Neural progenitor cell (in vitro differentiated cells): ENCODE measurements around the gene ATXN1. TPM values are rescaled to one million over a fixed set of nuclear protein-coding genes. Genes with fewer than 3 reads are reported as not detected.
A peak's percentile ranks its signal among the peaks of the same experiment; 100 is the strongest.

ENCODE experiments used
- DNase-seq: peaks from one replicate; pipeline ENCODE4 v3.0.0-alpha.2; 2016; ENCODE audit warnings: low spot score
- H2AFZ ChIP-seq: fragments of 200-600 bp; sonication (generic); replicated peaks from 2 replicates; pipeline ENCODE4 v1.6.1; 2016; ENCODE audit warnings: antibody characterized with exemption
- H3F3A ChIP-seq: fragments of 200-600 bp; sonication (generic); 2 replicates; pipeline ENCODE4 v1.6.1; 2016; ENCODE audit warnings: antibody characterized with exemption, low read depth
- H3K27ac ChIP-seq: fragments of 200-600 bp; sonication (generic); 2 replicates; pipeline ENCODE4 v1.5.1; 2016; ENCODE audit warnings: mild to moderate bottlenecking
- H3K27me3 ChIP-seq: fragments of 200-600 bp; sonication (generic); 2 replicates; pipeline ENCODE4 v1.6.1; 2016; ENCODE audit warnings: mild to moderate bottlenecking, moderate library complexity
- H3K36me3 ChIP-seq: fragments of 200-600 bp; sonication (generic); 2 replicates; pipeline ENCODE4 v1.5.1; 2016
- H3K4me1 ChIP-seq: fragments of 200-600 bp; sonication (generic); 2 replicates; pipeline ENCODE4 v1.6.1; 2016; ENCODE audit warnings: mixed run types
- H3K4me2 ChIP-seq: fragments of 200-600 bp; sonication (generic); 2 replicates; pipeline ENCODE4 v1.6.1; 2016
- H3K4me3 ChIP-seq: fragments of 200-600 bp; sonication (generic); 2 replicates; pipeline ENCODE4 v1.5.1; 2016
- H3K79me2 ChIP-seq: fragments of 200-600 bp; sonication (generic); 2 replicates; pipeline ENCODE4 v1.6.1; 2016; ENCODE audit warnings: low read depth
- H3K9ac ChIP-seq: fragments of 200-600 bp; sonication (generic); 2 replicates; pipeline ENCODE4 v1.6.1; 2016
- H3K9me3 ChIP-seq: fragments of 200-600 bp; sonication (generic); 2 replicates; pipeline ENCODE4 v1.5.1; 2016; ENCODE audit warnings: low read depth
- H4K20me1 ChIP-seq: fragments of 200-600 bp; sonication (generic); 2 replicates; pipeline ENCODE4 v1.6.1; 2016; ENCODE audit warnings: low read depth
- H3K27ac Mint-ChIP-seq: 3 replicates; pipeline ENCODE4 v1.8.0; 2021; ENCODE audit warnings: mixed read lengths
- H3K27me3 Mint-ChIP-seq: 2 replicates; pipeline ENCODE4 v1.8.0; 2022; ENCODE audit warnings: low read depth, mild to moderate bottlenecking, inconsistent platforms, moderate library complexity, mixed read lengths; ENCODE audit not compliant: insufficient read depth
- H3K36me3 Mint-ChIP-seq: 3 replicates; pipeline ENCODE4 v1.8.0; 2021; ENCODE audit warnings: mixed read lengths
- H3K4me1 Mint-ChIP-seq: 3 replicates; pipeline ENCODE4 v1.8.0; 2021; ENCODE audit warnings: mixed read lengths
- H3K4me3 Mint-ChIP-seq: 3 replicates; pipeline ENCODE4 v1.8.0; 2021; ENCODE audit warnings: mild to moderate bottlenecking, moderate library complexity, mixed read lengths
- H3K9me3 Mint-ChIP-seq: 3 replicates; pipeline ENCODE4 v1.8.0; 2020; ENCODE audit warnings: mixed read lengths
- EZH2 ChIP-seq: fragments of 200-600 bp; sonication (generic); IDR thresholded peaks from 2 replicates; pipeline ENCODE4 v1.6.1; 2017; ENCODE audit warnings: antibody characterized with exemption, mild to moderate bottlenecking, moderate library complexity
- EZH2phosphoT487 ChIP-seq: fragments of 200-600 bp; sonication (generic); IDR thresholded peaks from 2 replicates; pipeline ENCODE4 v1.6.1; 2017; ENCODE audit warnings: antibody characterized with exemption
- total RNA-seq: library from RNA; depleted of rRNA; stranded (reverse); fragments of >200 nt; gene quantifications from 2 replicates; pipeline ENCODE4 v1.2.3, GENCODE V29; 2015; ENCODE audit warnings: low replicate concordance
- TF ChIP-seq, protein P1 (sequence below): fragments of 200-600 bp; sonication (generic); IDR thresholded peaks from 2 replicates; pipeline ENCODE4 v1.5.1; 2017; ENCODE audit warnings: antibody characterized with exemption, mild to moderate bottlenecking

The ATXN1 gene
- total RNA-seq, 1 donor from 2014 or later, result 3.6 TPM

DNA sequence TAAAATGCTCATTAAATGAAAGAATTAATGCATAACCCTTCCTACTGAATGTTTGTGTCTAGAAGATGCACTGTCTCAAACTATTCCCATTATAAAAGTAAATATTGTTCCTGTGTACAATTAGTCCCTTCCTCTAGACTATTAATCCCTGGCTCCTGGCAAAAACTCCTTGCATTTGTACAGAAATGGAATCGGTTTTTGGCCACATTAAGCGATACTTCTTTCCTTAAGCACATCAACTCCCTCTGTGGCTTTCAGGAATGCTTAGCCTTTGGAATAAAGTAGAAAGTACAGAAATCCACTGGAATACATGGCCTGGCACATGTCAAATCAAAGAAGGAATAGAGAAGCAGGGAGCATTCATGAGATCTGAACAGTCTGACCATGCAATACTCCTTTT lies 343.1 kb downstream of the ATXN1 start:
- Histone ChIP-seq H3K9me3 (no peaks in the 10 kb centered on the region), H3K4me3 (no peak overlapping the region), H2AFZ (no peak overlapping the region), H3K4me1 (no peaks in the 10 kb centered on the region), H3F3A (no peaks in the 10 kb centered on the region), H3K79me2 (no peaks in the 10 kb centered on the region), H4K20me1 (no peaks in the 10 kb centered on the region), H3K27ac (no peak overlapping the region), H3K36me3 (no peaks in the 10 kb centered on the region), H3K4me2 (no peak overlapping the region), H3K27me3 (no peaks in the 10 kb centered on the region), H3K9ac (no peak overlapping the region)
- TF ChIP-seq EZH2 (no peak), EZH2phosphoT487 (no peak)
- TF ChIP-seq, protein P1, sequence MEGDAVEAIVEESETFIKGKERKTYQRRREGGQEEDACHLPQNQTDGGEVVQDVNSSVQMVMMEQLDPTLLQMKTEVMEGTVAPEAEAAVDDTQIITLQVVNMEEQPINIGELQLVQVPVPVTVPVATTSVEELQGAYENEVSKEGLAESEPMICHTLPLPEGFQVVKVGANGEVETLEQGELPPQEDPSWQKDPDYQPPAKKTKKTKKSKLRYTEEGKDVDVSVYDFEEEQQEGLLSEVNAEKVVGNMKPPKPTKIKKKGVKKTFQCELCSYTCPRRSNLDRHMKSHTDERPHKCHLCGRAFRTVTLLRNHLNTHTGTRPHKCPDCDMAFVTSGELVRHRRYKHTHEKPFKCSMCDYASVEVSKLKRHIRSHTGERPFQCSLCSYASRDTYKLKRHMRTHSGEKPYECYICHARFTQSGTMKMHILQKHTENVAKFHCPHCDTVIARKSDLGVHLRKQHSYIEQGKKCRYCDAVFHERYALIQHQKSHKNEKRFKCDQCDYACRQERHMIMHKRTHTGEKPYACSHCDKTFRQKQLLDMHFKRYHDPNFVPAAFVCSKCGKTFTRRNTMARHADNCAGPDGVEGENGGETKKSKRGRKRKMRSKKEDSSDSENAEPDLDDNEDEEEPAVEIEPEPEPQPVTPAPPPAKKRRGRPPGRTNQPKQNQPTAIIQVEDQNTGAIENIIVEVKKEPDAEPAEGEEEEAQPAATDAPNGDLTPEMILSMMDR, result no peak
- H3K27me3 Mint-ChIP-seq, result peaks cover 3% of the 10 kb centered on the region
- H3K27ac Mint-ChIP-seq, result no peak overlapping the region
- no peak for DNase-seq
- H3K4me1 Mint-ChIP-seq, result peaks cover 28% of the 10 kb centered on the region
- no peak overlapping the region for H3K4me3 Mint-ChIP-seq
- H3K9me3 Mint-ChIP-seq, result no peaks in the 10 kb centered on the region
- H3K36me3 Mint-ChIP-seq, result no peaks in the 10 kb centered on the region

DNA sequence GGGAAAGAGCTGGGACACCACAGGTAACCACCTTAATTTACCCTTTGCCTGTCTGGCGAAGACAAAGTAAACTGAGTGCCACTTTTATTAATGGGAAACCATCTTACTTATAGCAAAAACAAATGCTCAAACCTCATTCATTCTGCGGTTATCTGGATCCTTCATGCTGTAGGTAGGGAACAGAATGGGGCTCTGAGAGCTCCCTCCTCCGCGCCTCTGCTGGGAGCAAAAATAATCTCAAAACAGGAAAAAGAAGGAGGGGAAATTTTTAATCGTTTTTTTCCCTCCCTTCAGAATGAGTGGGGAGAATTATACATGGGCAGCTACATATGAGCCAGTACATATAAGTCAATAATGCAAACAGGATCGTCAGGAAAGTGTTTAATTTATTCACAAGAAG lies 345.6 kb downstream of the ATXN1 start:
- H3K9ac ChIP-seq, result no peak overlapping the region
- H3K4me2 ChIP-seq, result no peak overlapping the region
- Mint-ChIP-seq H3K4me1 (peaks cover 29% of the 10 kb centered on the region), H3K27me3 (peaks cover 4% of the 10 kb centered on the region), H3K9me3 (no peaks in the 10 kb centered on the region), H3K36me3 (no peaks in the 10 kb centered on the region), H3K4me3 (no peak overlapping the region), H3K27ac (no peak overlapping the region)
- DNase-seq, result no peak
- H3K4me3 ChIP-seq, result no peak overlapping the region
- no peak overlapping the region for H2AFZ ChIP-seq
- H3F3A ChIP-seq, result no peaks in the 10 kb centered on the region
- no peak overlapping the region for H3K27ac ChIP-seq
- no peaks in the 10 kb centered on the region for H3K79me2 ChIP-seq
- H3K4me1 ChIP-seq, result no peaks in the 10 kb centered on the region
- H3K36me3 ChIP-seq, result no peaks in the 10 kb centered on the region
- no peak for TF ChIP-seq EZH2phosphoT487
- TF ChIP-seq EZH2, result no peak
- TF ChIP-seq, protein P1, result no peak
- no peaks in the 10 kb centered on the region for H4K20me1 ChIP-seq
- no peaks in the 10 kb centered on the region for H3K27me3 ChIP-seq
- H3K9me3 ChIP-seq, result no peaks in the 10 kb centered on the region

DNA sequence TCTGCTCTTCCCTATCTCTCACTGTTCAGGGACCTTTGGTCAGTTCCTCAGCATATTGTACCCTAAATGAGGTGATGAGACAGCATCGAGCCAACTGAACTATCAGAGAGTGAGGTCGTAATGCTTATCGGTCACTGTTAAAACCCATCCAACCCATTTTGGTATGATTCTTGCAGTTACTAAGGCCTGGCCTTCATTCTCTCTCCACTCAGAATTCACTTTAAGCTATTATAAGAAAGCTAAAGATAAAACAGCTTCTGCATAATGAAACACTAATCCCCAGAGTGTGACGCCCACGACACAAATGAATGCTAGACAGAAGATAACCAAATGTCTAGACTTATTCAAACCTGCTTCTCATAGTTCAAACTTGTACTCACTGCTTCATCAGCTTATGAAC lies 347.1 kb downstream of the ATXN1 start:
- no peak for DNase-seq
- Histone ChIP-seq H3K4me3 (no peak overlapping the region), H4K20me1 (no peaks in the 10 kb centered on the region), H2AFZ (no peak overlapping the region), H3K79me2 (no peaks in the 10 kb centered on the region), H3K4me2 (no peak overlapping the region), H3K9ac (no peak overlapping the region), H3K27me3 (no peaks in the 10 kb centered on the region), H3K36me3 (no peaks in the 10 kb centered on the region), H3F3A (no peaks in the 10 kb centered on the region), H3K4me1 (no peaks in the 10 kb centered on the region), H3K27ac (no peak overlapping the region), H3K9me3 (no peaks in the 10 kb centered on the region)
- H3K4me3 Mint-ChIP-seq, result no peak overlapping the region
- no peaks in the 10 kb centered on the region for H3K9me3 Mint-ChIP-seq
- no peaks in the 10 kb centered on the region for H3K36me3 Mint-ChIP-seq
- TF ChIP-seq EZH2phosphoT487, result no peak
- TF ChIP-seq EZH2, result no peak
- TF ChIP-seq, protein P1, result no peak
- peak overlapping the region; percentile 57 for H3K27ac Mint-ChIP-seq
- peaks cover 28% of the 10 kb centered on the region for H3K4me1 Mint-ChIP-seq
- peaks cover 4% of the 10 kb centered on the region for H3K27me3 Mint-ChIP-seq

DNA sequence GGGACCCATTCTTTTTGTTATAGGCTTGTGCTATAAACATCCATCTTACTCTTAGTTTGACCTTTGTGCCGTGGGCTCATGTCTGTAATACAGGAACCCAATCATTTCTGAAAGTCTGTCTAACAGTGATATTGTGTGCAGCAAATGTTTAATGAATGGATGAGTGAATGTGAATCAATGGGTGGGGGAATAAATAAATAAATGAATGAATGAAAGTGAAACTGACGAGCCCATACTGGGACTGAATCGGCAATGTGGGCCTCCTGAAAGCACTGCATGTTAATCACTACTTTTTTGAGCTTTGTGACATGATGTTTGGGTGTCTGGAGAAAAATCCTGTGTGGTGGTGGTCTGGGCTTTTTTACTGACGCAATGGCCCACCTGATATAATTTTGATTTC lies 347.9 kb downstream of the ATXN1 start:
- Histone ChIP-seq H3K4me2 (no peak overlapping the region), H3K27ac (no peak overlapping the region), H3K9ac (no peak overlapping the region), H3K36me3 (no peaks in the 10 kb centered on the region), H2AFZ (no peak overlapping the region), H3K79me2 (no peaks in the 10 kb centered on the region), H3K4me1 (no peaks in the 10 kb centered on the region), H3K9me3 (no peaks in the 10 kb centered on the region), H3F3A (no peaks in the 10 kb centered on the region), H3K27me3 (no peaks in the 10 kb centered on the region), H3K4me3 (no peak overlapping the region), H4K20me1 (no peaks in the 10 kb centered on the region)
- DNase-seq, result no peak
- H3K36me3 Mint-ChIP-seq, result no peaks in the 10 kb centered on the region
- H3K27ac Mint-ChIP-seq, result no peak overlapping the region
- peaks cover 4% of the 10 kb centered on the region for H3K27me3 Mint-ChIP-seq
- no peak overlapping the region for H3K4me3 Mint-ChIP-seq
- peaks cover 28% of the 10 kb centered on the region for H3K4me1 Mint-ChIP-seq
- no peak for TF ChIP-seq EZH2
- H3K9me3 Mint-ChIP-seq, result no peaks in the 10 kb centered on the region
